ENCODE results near the gene CBX8.

DNA sequence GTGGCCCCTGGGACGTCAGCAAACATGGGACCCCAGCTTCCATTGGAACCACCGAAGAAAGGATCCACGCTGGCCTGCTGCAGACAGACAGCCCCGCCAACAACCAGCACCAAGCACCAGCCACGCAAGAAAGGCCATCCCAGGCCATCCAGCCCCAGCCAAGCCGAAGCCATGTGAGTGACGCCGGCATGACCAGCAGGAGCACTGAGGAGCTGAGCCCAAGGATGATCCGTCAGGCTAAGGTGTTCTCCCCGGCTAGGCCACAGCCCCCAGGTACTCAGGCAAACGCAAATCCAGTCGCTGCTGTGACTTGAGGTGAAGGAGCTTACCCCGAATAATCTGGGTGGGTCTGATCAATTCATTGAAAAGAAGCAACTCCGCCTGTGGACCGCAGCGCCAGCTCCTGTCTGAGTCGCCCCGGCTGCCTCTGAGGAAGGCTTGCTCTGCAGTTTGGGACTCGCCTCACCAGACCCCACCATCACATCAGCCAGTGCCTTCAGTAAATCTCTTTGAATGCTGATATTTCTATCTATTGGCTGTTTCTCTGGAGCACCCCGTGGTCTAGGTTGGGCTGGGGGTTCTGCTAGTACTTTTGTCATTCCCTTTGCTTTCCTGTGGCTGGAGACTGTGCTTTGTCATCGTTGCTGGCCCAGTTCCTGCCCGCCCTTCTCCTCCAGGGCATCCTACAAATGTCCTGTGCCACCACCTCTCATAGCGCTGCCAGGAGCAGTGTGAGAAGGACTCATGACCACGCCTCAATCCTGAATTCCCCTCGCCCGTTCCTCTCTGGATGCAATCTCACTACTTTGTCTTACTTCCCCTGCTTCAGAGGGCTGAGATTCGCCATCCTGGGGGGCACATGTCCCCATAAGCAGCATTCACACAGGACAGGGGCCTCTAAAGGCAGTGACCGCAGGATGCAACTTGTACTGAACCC, 27.0 kb downstream of the CBX8 start:
- TF ChIP-seq POLR2AphosphoS5 (IDR thresholded peaks at IDR 0.05), result peak in 2 of 3 donors; percentile 46 to 59
- no peak for TF ChIP-seq POLR2A (IDR thresholded peaks at IDR 0.05)
- TF ChIP-seq, protein P1, sequence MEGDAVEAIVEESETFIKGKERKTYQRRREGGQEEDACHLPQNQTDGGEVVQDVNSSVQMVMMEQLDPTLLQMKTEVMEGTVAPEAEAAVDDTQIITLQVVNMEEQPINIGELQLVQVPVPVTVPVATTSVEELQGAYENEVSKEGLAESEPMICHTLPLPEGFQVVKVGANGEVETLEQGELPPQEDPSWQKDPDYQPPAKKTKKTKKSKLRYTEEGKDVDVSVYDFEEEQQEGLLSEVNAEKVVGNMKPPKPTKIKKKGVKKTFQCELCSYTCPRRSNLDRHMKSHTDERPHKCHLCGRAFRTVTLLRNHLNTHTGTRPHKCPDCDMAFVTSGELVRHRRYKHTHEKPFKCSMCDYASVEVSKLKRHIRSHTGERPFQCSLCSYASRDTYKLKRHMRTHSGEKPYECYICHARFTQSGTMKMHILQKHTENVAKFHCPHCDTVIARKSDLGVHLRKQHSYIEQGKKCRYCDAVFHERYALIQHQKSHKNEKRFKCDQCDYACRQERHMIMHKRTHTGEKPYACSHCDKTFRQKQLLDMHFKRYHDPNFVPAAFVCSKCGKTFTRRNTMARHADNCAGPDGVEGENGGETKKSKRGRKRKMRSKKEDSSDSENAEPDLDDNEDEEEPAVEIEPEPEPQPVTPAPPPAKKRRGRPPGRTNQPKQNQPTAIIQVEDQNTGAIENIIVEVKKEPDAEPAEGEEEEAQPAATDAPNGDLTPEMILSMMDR (IDR thresholded peaks at IDR 0.05 in 8 of 11, conservative IDR thresholded peaks at IDR 0.05 in 3 of 11), result no peak

All from spleen (tissue), 7 donors.